AG08395 (cell line): Measurements from ENCODE around the gene ZBTB9.

Experiments
- DNase-seq: peaks from one replicate; pipeline ENCODE4 v3.0.0; 2012; ENCODE audit warnings: mixed read lengths, low spot score

Gene ZBTB9

GRCh38 chr6:33418690-33419291, 35.6 kb upstream of the ZBTB9 start:
- no peak for DNase-seq

GRCh38 chr6:33419580-33420490, 34.5 kb upstream of the ZBTB9 start, which contains the start of gene SYNGAP1:
SYNGAP1 (plus strand) TSS chr6:33420065; CDS start chr6:33420265, 200 bp downstream.
- DNase-seq = peak; percentile 40

GRCh38 chr6:33420491-33421343, 33.7 kb upstream of the ZBTB9 start:
- DNase-seq = no peak

- DNase-seq = no peak
Measured at GRCh38 chr6:33421344-33421643, 33.1 kb upstream of the ZBTB9 start.

- DNase-seq = no peak
Measured at GRCh38 chr6:33423777-33424176, 30.6 kb upstream of the ZBTB9 start.

GRCh38 chr6:33424855-33425667, 29.3 kb upstream of the ZBTB9 start:
- no peak for DNase-seq

- DNase-seq = peak; percentile 83
Measured at GRCh38 chr6:33425668-33426577, 28.5 kb upstream of the ZBTB9 start.

GRCh38 chr6:33426590-33427511, 27.5 kb upstream of the ZBTB9 start:
- DNase-seq = no peak

- DNase-seq = peak; percentile 58
Measured at GRCh38 chr6:33427585-33428223, 26.7 kb upstream of the ZBTB9 start.

- peak; percentile 37 for DNase-seq
Measured at GRCh38 chr6:33428224-33428965, 26.0 kb upstream of the ZBTB9 start.

GRCh38 chr6:33428966-33429749, 25.2 kb upstream of the ZBTB9 start:
- DNase-seq = no peak

- DNase-seq = no peak
Measured at GRCh38 chr6:33429750-33430052, 24.7 kb upstream of the ZBTB9 start.

- DNase-seq = no peak
Measured at GRCh38 chr6:33430334-33430733, 24.0 kb upstream of the ZBTB9 start.

GRCh38 chr6:33430991-33431879, 23.1 kb upstream of the ZBTB9 start:
- DNase-seq = peak; percentile 87

- no peak for DNase-seq
Measured at GRCh38 chr6:33431880-33432541, 22.4 kb upstream of the ZBTB9 start.

- no peak for DNase-seq
Measured at GRCh38 chr6:33432546-33432945, 21.8 kb upstream of the ZBTB9 start.
